GM04503 (cell line): ENCODE results near the gene CNTNAP3B.
"Not testable (repeated sequence)": the region's sequence is repeated elsewhere in the genome, so short reads cannot be mapped to it uniquely, and the experiment has no call there.

Source experiments
- DNase-seq: peaks from one replicate; pipeline ENCODE4 v3.0.0-alpha.2; 2012; ENCODE audit warnings: low read depth

The CNTNAP3B gene

GRCh38 chr9:42129073-42129729 lies at the start of gene CNTNAP3B:
Gene CNTNAP3B (minus strand): TSS chr9:42129426. CDS start chr9:42129094, 332 bp downstream.
- DNase-seq: not testable (repeated sequence)

- not testable (repeated sequence) for DNase-seq
These were observed 31.1 kb upstream of the CNTNAP3B start for GRCh38 chr9:42160299-42160698.

GRCh38 chr9:42127056-42127841 lies 2.0 kb downstream of the CNTNAP3B start:
- not testable (repeated sequence) for DNase-seq

- not testable (repeated sequence) for DNase-seq
These were observed 8.2 kb downstream of the CNTNAP3B start for GRCh38 chr9:42121007-42121406.

- DNase-seq: not testable (repeated sequence)
These were observed 33.3 kb downstream of the CNTNAP3B start for GRCh38 chr9:42095929-42096328.

- DNase-seq: not testable (repeated sequence)
These were observed 44.7 kb downstream of the CNTNAP3B start for GRCh38 chr9:42084559-42084952.

- DNase-seq: not testable (repeated sequence)
These were observed 45.2 kb downstream of the CNTNAP3B start for GRCh38 chr9:42083877-42084558.

GRCh38 chr9:42080376-42080775 lies 48.9 kb downstream of the CNTNAP3B start:
- not testable (repeated sequence) for DNase-seq

DNA sequence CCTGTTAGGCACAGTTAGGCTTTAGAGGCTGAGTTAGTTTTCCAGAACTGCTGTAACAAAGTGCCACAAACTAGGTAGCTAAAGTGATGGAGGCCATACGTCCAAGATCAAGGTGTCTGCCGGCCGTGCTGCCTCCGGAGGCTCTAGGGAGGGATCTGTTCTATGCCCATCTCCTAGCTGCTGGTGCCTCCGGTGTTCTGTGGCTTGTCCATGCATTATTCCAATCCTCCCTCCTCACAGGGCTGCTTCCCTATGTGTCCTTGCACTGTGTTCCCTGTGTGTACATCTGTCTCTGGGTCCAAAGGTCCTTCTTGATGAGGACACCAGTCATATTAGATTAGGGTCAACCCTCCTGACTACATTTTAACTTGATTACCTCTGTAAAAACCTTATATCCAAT lies 54.4 kb downstream of the CNTNAP3B start:
- not testable (repeated sequence) for DNase-seq

DNA sequence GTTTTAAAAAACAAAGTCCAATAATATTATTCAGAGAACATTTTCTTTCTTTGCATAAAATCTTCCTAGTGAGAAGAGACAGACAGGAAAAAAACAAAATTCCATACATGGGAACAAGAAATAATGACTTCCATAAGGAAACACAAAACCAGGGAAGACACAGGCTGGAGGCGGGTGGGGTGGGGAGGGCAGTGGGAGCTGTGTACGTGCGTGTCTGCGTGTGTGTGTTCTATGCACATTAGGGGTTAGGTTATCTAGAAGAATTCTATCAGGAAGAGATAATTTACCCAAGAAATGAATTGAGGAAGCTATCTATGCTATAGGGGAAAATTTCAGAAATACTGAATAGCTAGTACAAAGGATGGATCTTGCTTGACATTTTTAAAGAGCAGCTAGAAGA lies 58.2 kb downstream of the CNTNAP3B start:
- not testable (repeated sequence) for DNase-seq

- DNase-seq: not testable (repeated sequence)
These were observed 59.0 kb downstream of the CNTNAP3B start for GRCh38 chr9:42070035-42070799.

DNA sequence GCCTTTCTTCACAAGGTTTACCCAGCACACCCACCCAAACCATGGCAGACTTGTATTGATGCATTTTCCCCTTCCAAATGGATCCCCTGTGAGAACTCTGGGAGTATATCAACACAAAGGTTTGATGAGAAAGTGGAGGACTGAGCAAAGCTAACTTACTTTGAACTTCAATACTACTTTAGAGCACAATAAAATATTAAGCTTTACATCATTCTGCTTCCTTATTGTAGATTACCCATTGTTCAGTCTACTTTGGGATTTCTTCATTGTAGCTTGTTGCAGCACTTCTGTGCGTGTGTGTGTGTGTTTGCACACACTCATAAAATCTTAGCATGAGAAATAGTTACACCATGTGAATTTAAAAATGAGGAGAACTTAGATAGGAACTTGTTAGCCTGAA lies 75.4 kb downstream of the CNTNAP3B start:
- DNase-seq: not testable (repeated sequence)

- DNase-seq: not testable (repeated sequence)
These were observed 78.5 kb downstream of the CNTNAP3B start for GRCh38 chr9:42050701-42051100.

- not testable (repeated sequence) for DNase-seq
These were observed 84.7 kb downstream of the CNTNAP3B start for GRCh38 chr9:42044422-42045010.

DNA sequence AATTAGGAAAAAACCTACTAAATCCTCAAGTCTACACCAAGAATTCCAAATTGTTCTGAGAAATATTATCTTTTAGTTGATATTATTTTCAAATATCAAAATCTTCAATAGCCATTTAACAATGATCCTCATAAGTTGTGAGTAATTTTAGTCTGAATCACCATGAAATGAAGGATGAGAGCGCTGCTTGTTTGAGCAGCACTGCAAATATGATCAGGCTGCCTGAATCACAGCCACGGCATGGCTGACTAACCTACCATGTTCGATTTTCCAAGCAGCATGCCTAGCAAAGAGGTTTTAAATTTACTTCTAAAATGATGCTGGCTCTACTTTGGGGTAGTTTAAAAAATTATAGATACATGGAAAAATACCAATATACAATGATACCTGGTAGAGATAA lies 95.7 kb downstream of the CNTNAP3B start:
- not testable (repeated sequence) for DNase-seq

GRCh38 chr9:42020639-42021038 lies 108.6 kb downstream of the CNTNAP3B start:
- not testable (repeated sequence) for DNase-seq

DNA sequence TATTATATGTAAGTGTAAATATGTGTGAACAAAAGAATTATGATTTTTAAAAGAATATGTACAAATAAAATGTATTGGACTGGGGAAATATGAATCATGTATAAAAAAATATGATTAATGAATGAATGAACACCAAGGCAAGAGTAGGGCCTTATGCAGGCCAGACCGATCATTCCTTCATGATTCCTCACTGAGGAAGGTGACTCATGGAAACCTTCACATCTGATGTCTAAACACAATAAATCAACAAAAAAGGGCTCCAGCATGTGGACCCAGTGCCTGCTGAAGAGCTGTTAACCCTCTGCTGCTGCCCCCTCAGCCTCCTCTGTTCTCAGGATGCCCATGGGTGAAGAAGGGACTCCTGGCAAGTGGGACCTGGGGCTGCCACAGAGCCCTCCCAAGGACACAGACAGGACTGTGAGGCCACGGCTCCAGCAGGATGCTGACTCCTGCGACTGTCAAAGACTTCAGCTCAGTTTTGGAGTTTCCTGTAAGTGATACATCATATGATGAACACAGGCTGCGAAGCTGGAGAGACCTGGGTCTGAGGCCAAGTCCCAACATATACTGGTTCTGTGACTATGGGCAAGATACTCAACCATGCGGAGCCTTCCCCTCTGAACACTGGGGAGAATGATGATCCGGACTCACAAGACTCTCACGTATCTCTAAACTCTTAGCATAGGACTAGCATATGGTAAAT lies 110.9 kb downstream of the CNTNAP3B start:
- not testable (repeated sequence) for DNase-seq

DNA sequence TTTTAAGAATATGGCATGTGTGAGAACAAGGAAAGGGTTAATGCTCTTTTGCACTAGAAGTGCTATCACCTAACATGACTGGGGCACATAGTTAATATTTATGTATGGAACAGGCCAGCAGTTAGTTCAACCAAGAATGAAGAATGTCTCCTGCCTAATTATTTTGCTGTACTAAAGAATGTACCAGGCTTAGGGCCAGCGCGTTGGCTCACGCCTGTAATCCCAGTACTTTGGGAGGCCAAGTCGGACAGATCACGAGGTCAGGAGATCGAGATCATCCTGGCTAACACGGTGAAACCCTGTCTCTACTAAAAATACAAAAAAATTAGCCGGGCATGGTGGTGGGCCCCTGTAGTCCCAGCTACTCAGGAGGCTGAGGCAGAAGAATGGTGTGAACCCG lies 114.9 kb downstream of the CNTNAP3B start:
- not testable (repeated sequence) for DNase-seq

GRCh38 chr9:41991607-41992006 lies 137.6 kb downstream of the CNTNAP3B start:
- DNase-seq: not testable (repeated sequence)

DNA sequence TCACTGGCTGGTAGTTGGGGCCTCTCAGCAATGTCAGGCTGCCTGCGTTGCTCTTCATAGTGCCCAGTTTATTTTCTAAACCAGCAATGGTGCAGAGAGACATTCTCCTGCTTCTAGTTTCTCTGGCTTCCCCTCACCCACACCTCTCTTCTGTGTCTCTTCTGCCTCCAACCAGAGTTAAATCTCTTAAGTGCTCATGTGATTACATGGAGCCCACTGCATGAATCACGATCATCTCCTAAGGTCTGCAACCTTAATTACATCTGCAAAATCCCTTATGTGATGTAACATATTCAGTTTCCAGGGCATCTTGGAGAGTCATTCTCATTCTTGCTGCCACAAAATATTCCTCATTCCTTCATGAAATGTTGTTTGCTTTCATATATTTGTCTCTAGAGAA lies 149.0 kb downstream of the CNTNAP3B start:
- DNase-seq: not testable (repeated sequence)
